PC-9 (cell line): ENCODE data around the gene PCDHA4.

Source experiments
- CTCF ChIP-seq: fragments of 200-600 bp; sonication (generic); conservative IDR thresholded peaks from 2 replicates; pipeline ENCODE4 v1.6.1; 2017; ENCODE audit warnings: mixed run types, antibody characterized with exemption, mild to moderate bottlenecking, moderate library complexity
- EZH2 ChIP-seq: fragments of 200-600 bp; sonication (generic); IDR thresholded peaks from 2 replicates; pipeline ENCODE4 v1.8.0; 2017; ENCODE audit warnings: antibody characterized with exemption, low read depth

GRCh38 chr5:140840978-140841962 lies 34.4 kb downstream of the PCDHA4 start, which contains the start of gene PCDHA8:
- TF ChIP-seq CTCF (peak; percentile 43), EZH2 (no peak)
